GM12892 (cell line): ENCODE measurements around the gene GPSM3.
"Not testable (repeated sequence)": the region's sequence is repeated elsewhere in the genome, so short reads cannot be mapped to it uniquely, and the experiment has no call there.

ENCODE experiments used
- POLR2A ChIP-seq: IDR thresholded peaks from 2 replicates; pipeline ENCODE4 v1.6.1; 2011; ENCODE audit warnings: low read depth, low read length, control low read depth
- POLR2AphosphoS5 ChIP-seq: IDR thresholded peaks from 2 replicates; pipeline ENCODE4 v1.6.1; 2011; ENCODE audit warnings: low read depth, low read length, control low read depth

- not testable (repeated sequence) for TF ChIP-seq POLR2AphosphoS5, POLR2A
These were observed 6.7 kb downstream of the GPSM3 start for GRCh38 chr6:32185681-32186131.
